Measurements from ENCODE around the gene PTPRU.

- TF ChIP-seq CTCF (IDR thresholded peaks at IDR 0.05) (no peak), POLR2A (IDR thresholded peaks at IDR 0.05) (no peak)
Measured at GRCh38 chr1:29200906-29201594, 35.3 kb upstream of the PTPRU start.

Measured in esophagus squamous epithelium (tissue), 4 donors.